IMR-90 (cell line): Measurements from ENCODE around the gene C1QTNF9B. TPM values are rescaled to one million over a fixed set of nuclear protein-coding genes. Genes with fewer than 3 reads are reported as not detected.

Experiments used
- ATAC-seq: fragments of 200-7000 bp; cut with Tn5 transposase; 2 replicates; pipeline ENCODE4 v1.9.1; 2020; ENCODE audit warnings: low read depth, mild to moderate bottlenecking, moderate library complexity
- BruUV-seq: library from RNA; stranded (reverse); fragments of 400-500 nt; replicated peaks from 2 replicates; lab custom pipeline; 2021; lab: Mats Ljungman, UMichigan
- CTCF ChIA-PET: fragments of 300-600 bp; formaldehyde crosslinking; extraction: SDS; loops from one replicate; lab custom pipeline; 2021; ENCODE audit warnings: antibody characterized with exemption; lab: Yijun Ruan, JAX
- POLR2A ChIA-PET: fragments of 300-600 bp; sonication (Branson Sonifier 250); formaldehyde crosslinking; loops from one replicate; lab custom pipeline; 2022; ENCODE audit warnings: antibody characterized with exemption; ENCODE audit not compliant: unreplicated experiment; lab: Charles Lee
- DNase-seq: peaks from one replicate; pipeline ENCODE4 v3.0.0; 2013
- H2AFZ ChIP-seq: replicated peaks from 2 replicates; pipeline ENCODE3; 2013; ENCODE audit warnings: low read length, mild to moderate bottlenecking; ENCODE audit not compliant: poor library complexity
- H2AK5ac ChIP-seq: 2 replicates; pipeline ENCODE4 v1.6.1; 2013; ENCODE audit warnings: low read depth, low read length, inconsistent platforms
- H2AK9ac ChIP-seq: replicated peaks from 2 replicates; pipeline ENCODE3; 2013; ENCODE audit warnings: mild to moderate bottlenecking, low read depth, low read length, moderate library complexity; ENCODE audit not compliant: poor library complexity
- H2BK120ac ChIP-seq: 2 replicates; pipeline ENCODE4 v1.6.1; 2013; ENCODE audit warnings: low read depth, low read length, inconsistent platforms
- H2BK15ac ChIP-seq: 3 replicates; pipeline ENCODE4 v1.6.1; 2013; ENCODE audit warnings: low read depth, low read length, inconsistent platforms
- H2BK20ac ChIP-seq: 2 replicates; pipeline ENCODE4 v1.6.1; 2013; ENCODE audit warnings: low read depth, mild to moderate bottlenecking, inconsistent platforms, low read length, moderate library complexity
- H2BK5ac ChIP-seq: 2 replicates; pipeline ENCODE4 v1.6.1; 2013; ENCODE audit warnings: mild to moderate bottlenecking, low read depth, low read length, inconsistent platforms; ENCODE audit not compliant: poor library complexity, severe bottlenecking
- H3K14ac ChIP-seq: replicated peaks from 2 replicates; pipeline ENCODE4 v1.6.1; 2013; ENCODE audit warnings: low read depth, low read length, inconsistent platforms
- H3K18ac ChIP-seq: 2 replicates; pipeline ENCODE4 v1.6.1; 2013; ENCODE audit warnings: low read depth, low read length, control low read depth
- H3K23ac ChIP-seq: 2 replicates; pipeline ENCODE4 v1.6.1; 2013; ENCODE audit warnings: low read depth, low read length, inconsistent platforms
- H3K27ac ChIP-seq: 2 replicates; pipeline ENCODE4 v1.5.1; 2013; ENCODE audit warnings: mild to moderate bottlenecking, control low read depth, low read length; ENCODE audit not compliant: insufficient read depth
- H3K27me3 ChIP-seq: 2 replicates; pipeline ENCODE4 v1.6.1; 2013; ENCODE audit warnings: low read length; ENCODE audit not compliant: control insufficient read depth, insufficient read depth
- H3K36me3 ChIP-seq: 2 replicates; pipeline ENCODE4 v1.6.1; 2013; ENCODE audit warnings: low read length, mixed read lengths; ENCODE audit not compliant: control insufficient read depth, insufficient read depth
- H3K4ac ChIP-seq: 2 replicates; pipeline ENCODE4 v1.6.1; 2013; ENCODE audit warnings: low read depth, low read length, inconsistent platforms
- H3K4me1 ChIP-seq: 2 replicates; pipeline ENCODE4 v1.6.1; 2013; ENCODE audit warnings: low read length, mixed read lengths; ENCODE audit not compliant: control insufficient read depth, insufficient read depth
- H3K4me2 ChIP-seq: 2 replicates; pipeline ENCODE4 v1.6.1; 2013; ENCODE audit warnings: low read depth, mild to moderate bottlenecking, control low read depth, low read length, moderate library complexity
- H3K4me3 ChIP-seq: 2 replicates; pipeline ENCODE4 v1.5.1; 2013; ENCODE audit warnings: low read depth, mild to moderate bottlenecking, control low read depth, low read length, moderate library complexity; ENCODE audit not compliant: insufficient read depth
- H3K56ac ChIP-seq: 2 replicates; pipeline ENCODE4 v1.6.1; 2013; ENCODE audit warnings: low read length, inconsistent platforms; ENCODE audit not compliant: insufficient read depth; ENCODE audit errors: extremely low read depth
- H3K79me1 ChIP-seq, 2 experiments: 2 replicates each; pipeline ENCODE4 v1.6.1; 2013; ENCODE audit warnings: low read length in 2 of 2, inconsistent platforms in 1 of 2, low read depth in 1 of 2
- H3K9ac ChIP-seq: 2 replicates; pipeline ENCODE4 v1.6.1; 2013; ENCODE audit warnings: low read depth, low read length, control low read depth
- H3K9me1 ChIP-seq: 2 replicates; pipeline ENCODE4 v1.6.1; 2013; ENCODE audit warnings: low read length, inconsistent platforms; ENCODE audit not compliant: insufficient read depth
- H3K9me3 ChIP-seq: 2 replicates; pipeline ENCODE4 v1.6.1; 2013; ENCODE audit warnings: low read length; ENCODE audit not compliant: control insufficient read depth, insufficient read depth
- H4K20me1 ChIP-seq: 2 replicates; pipeline ENCODE4 v1.6.1; 2013; ENCODE audit warnings: low read length, inconsistent platforms; ENCODE audit not compliant: insufficient read depth
- H4K5ac ChIP-seq: 2 replicates; pipeline ENCODE4 v1.6.1; 2013; ENCODE audit warnings: mild to moderate bottlenecking, low read depth, low read length, control low read depth
- H4K8ac ChIP-seq, 2 experiments: 2 replicates each; pipeline ENCODE4 v1.6.1; 2013; ENCODE audit warnings: low read depth in 2 of 2, low read length in 2 of 2, control low read depth in 1 of 2, inconsistent platforms in 1 of 2
- H4K91ac ChIP-seq: 2 replicates; pipeline ENCODE4 v1.6.1; 2013; ENCODE audit warnings: low read depth, low read length, inconsistent platforms; ENCODE audit not compliant: insufficient read depth
- CEBPB ChIP-seq: IDR thresholded peaks from 2 replicates; pipeline ENCODE4 v1.6.1; 2012; ENCODE audit warnings: low read depth, low read length, improper control_type of control experiment
- FOS ChIP-seq: fragments of 150-350 bp; IDR thresholded peaks from 2 replicates; pipeline ENCODE4 v1.6.1; 2016; ENCODE audit warnings: low read depth, low read length
- MAFK ChIP-seq: IDR thresholded peaks from 2 replicates; pipeline ENCODE4 v1.6.1; 2012; ENCODE audit warnings: low read depth, low read length, improper control_type of control experiment
- MAZ ChIP-seq: IDR thresholded peaks from 2 replicates; pipeline ENCODE4 v1.6.1; 2012; ENCODE audit warnings: low read depth, mild to moderate bottlenecking, low read length, improper control_type of control experiment, moderate library complexity, borderline replicate concordance
- MXI1 ChIP-seq: IDR thresholded peaks from 2 replicates; pipeline ENCODE4 v1.6.1; 2012; ENCODE audit warnings: low read depth, mild to moderate bottlenecking, low read length, moderate library complexity, borderline replicate concordance
- NFE2L2 ChIP-seq: fragments of 150-350 bp; IDR thresholded peaks from 2 replicates; pipeline ENCODE4 v1.6.1; 2016; ENCODE audit warnings: low read depth, mild to moderate bottlenecking, low read length
- RFX5 ChIP-seq: IDR thresholded peaks from 2 replicates; pipeline ENCODE4 v1.8.0; 2012; ENCODE audit warnings: low read depth, mild to moderate bottlenecking, low read length, moderate library complexity
- SMC3 ChIP-seq: fragments of 150-350 bp; IDR thresholded peaks from 2 replicates; pipeline ENCODE4 v1.6.1; 2016; ENCODE audit warnings: low read depth, mild to moderate bottlenecking, antibody characterized with exemption, low read length, moderate library complexity
- WGBS, 2 experiments: methylation state at CpG; one replicate each; pipeline versions ENCODE4 v1.1.5 to v1.1.7; 2013; ENCODE audit warnings: missing lambda C conversion rate in 2 of 2; ENCODE audit not compliant: insufficient read length in 1 of 2; ENCODE audit errors: extremely low coverage in 2 of 2; 5-methylcytosine and 5-hydroxymethylcytosine counted together
- dilution Hi-C: fragments of 300-500 bp; cut with HindIII; formaldehyde crosslinking; loops from one replicate; pipeline ENCODE4 v1.14.3; 2018; ENCODE audit warnings: low sequenced_read_pairs; ENCODE audit not compliant: unreplicated experiment
- in situ Hi-C: fragments of 300-500 bp; cut with MboI; formaldehyde crosslinking; loops from 3 replicates; pipeline ENCODE4 v1.14.3; 2019; ENCODE audit warnings: low sequenced_read_pairs, inconsistent platforms, mixed read lengths
- intact Hi-C: fragments of 100-400 bp; cut with micrococcal nuclease; formaldehyde crosslinking; loops from 2 replicates; pipeline ENCODE4 v1.10.0; 2022
- polyA plus RNA-seq, 3 experiments: library from polyadenylated mRNA; depleted of rRNA; stranded (reverse); fragments of >200 nt; gene quantifications; 2 replicates each; pipeline ENCODE4 v1.2.3, GENCODE V29; 2012; ENCODE audit warnings: low replicate concordance in 1 of 3
- total RNA-seq: library from RNA; depleted of rRNA; stranded (reverse); fragments of >200 nt; gene quantifications from 2 replicates; pipeline ENCODE4 v1.2.3, GENCODE V29; 2012
- TF ChIP-seq, protein P1 (sequence below): fragments of 150-350 bp; IDR thresholded peaks from 2 replicates; pipeline ENCODE4 v1.6.1; 2017; ENCODE audit warnings: mild to moderate bottlenecking, antibody characterized with exemption, low read length, low read depth

Gene C1QTNF9B
- total and polyA plus RNA-seq, 2 of the 4 experiments (the other 2 are of a cell fraction): 0.72 to 1.1 TPM

DNA sequence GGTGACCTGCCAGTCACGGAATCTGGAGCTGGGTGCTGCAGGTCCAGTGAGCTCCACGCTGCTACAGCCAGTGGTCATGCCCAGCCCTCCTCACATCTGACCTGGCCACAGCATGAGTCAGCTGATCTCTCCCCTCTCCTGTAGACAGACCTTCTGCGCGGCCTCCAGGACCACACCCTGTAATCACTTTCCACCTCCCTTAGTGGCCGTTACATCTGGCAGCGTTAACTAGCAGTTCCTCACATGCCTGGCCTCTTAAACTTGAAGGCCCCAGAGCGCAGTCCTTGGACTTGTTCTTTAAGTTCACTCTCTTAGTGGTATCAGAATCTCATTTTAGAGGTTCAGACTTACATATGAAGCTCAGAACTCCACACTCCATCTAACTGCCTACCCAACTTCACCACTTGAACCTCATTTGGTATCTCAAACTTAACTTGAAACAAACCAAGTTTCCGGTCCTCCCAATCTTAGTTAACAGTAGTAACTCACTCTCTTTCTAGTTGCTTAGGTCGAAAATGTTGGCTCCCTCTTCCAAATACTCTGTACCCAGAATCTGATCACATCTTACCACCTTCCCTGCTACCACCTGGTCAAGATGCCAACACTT, 30.8 kb downstream of the C1QTNF9B start:
- Histone ChIP-seq H3K23ac (peak overlapping the region; percentile 69), H2BK20ac (peak overlapping the region; percentile 99), H3K4ac (peak overlapping the region; percentile 85), H3K9me3 (no peaks in the 10 kb centered on the region), H3K27ac (peak overlapping the region; percentile 89), H2AK5ac (peak overlapping the region; percentile 81), H3K36me3 (no peaks in the 10 kb centered on the region), H4K20me1 (no peaks in the 10 kb centered on the region), H3K14ac (peak overlapping the region; percentile 92), H2BK5ac (peak overlapping the region; percentile 86), H3K4me2 (peak overlapping the region; percentile 4; the same call in 1 of the 2 replicates), H4K5ac (peak overlapping the region; percentile 70), H3K18ac (peak overlapping the region; percentile 74), H3K27me3 (no peaks in the 10 kb centered on the region), H3K9me1 (peaks cover 22% of the 10 kb centered on the region), H2AK9ac (peak overlapping the region; percentile 74), H2BK15ac (peak overlapping the region; percentile 89), H3K56ac (peak overlapping the region; percentile 79), H2BK120ac (peak overlapping the region; percentile 90), H3K79me1 (peaks cover 4 to 21% of the 10 kb centered on the region in 2 experiments; a peak in 2 of 4 replicates), H4K8ac (peak overlapping the region; percentile 84 to 95), H3K9ac (peak overlapping the region; percentile 72), H4K91ac (peak overlapping the region; percentile 97), H3K4me3 (no peak overlapping the region), H3K4me1 (peaks cover 21% of the 10 kb centered on the region), H2AFZ (peak overlapping the region; percentile 55)
- DNase-seq: peak; percentile 15
- TF ChIP-seq CEBPB (no peak), NFE2L2 (no peak), MAZ (no peak), SMC3 (no peak), MAFK (no peak), RFX5 (no peak), FOS (no peak), MXI1 (no peak)
- TF ChIP-seq, protein P1, sequence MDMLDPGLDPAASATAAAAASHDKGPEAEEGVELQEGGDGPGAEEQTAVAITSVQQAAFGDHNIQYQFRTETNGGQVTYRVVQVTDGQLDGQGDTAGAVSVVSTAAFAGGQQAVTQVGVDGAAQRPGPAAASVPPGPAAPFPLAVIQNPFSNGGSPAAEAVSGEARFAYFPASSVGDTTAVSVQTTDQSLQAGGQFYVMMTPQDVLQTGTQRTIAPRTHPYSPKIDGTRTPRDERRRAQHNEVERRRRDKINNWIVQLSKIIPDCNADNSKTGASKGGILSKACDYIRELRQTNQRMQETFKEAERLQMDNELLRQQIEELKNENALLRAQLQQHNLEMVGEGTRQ: no peak
- dilution Hi-C loops: no loop called here
- WGBS, 2 experiments: 93% methylated on average over 7 of the region's 9 CpGs; no CpG with 5 or more reads in 1 of the 2 experiments
- ChIA-PET CTCF (interaction anchor here (1.4 kb wide), 1 partner anchor 76 kb away, joined by 3 read pairs; no protein-coding TSS in a partner anchor), POLR2A (interaction anchor here (0.5 kb wide), 1 partner anchor 33 kb away, joined by 22 read pairs; no protein-coding TSS in a partner anchor)
- no peak for ATAC-seq
- intact Hi-C loops: loop anchor here (2.0 to 5.0 kb wide), 3 partner anchors 69 to 189 kb away; no protein-coding TSS in a partner anchor
- in situ Hi-C loops: loop anchor here (5.0 to 10.0 kb wide), 2 partner anchors 282 to 399 kb away; no protein-coding TSS in a partner anchor
- no TSS peak for BruUV-seq
